ENCODE data around the gene ZNF385D.

ZNF385D gene

DNA sequence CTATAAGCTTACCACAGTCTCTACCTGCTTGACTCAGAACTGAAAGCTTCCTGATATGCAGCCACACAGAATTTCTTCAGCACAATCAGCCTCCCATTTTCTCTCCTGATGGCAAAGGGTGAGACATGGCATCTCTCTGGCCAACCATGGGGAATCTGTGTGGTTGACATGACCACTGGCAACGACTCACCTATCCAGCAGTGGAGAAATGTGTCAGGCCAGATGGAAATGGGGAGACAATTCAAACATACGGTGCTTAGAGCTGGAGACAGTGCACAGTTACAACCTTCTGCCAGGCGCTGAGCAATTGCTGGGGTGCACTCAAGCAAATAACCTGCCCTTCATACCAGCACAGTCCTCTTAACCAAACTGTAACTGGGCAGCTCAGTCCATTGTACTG lies 3.6 kb downstream of the ZNF385D start:
- DNase-seq = no peak

DNA sequence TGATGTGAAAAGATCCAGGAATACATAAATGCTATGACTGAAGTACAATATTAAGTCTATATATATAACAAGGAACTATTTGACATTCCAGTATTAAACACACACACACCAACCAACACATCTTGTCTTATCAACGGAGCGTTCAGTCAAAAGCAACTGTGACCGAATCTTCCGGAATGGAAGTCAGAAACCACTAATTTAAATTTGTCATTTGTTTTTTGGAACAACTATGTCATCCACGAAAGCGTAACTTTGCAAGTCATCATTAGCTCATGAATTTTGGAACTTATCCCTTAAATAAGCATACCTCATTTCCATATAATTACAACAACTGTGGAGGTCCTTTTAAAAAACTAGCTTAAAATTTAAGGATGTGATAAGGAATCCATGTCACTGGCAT lies 5.0 kb downstream of the ZNF385D start:
- DNase-seq = no peak

DNA sequence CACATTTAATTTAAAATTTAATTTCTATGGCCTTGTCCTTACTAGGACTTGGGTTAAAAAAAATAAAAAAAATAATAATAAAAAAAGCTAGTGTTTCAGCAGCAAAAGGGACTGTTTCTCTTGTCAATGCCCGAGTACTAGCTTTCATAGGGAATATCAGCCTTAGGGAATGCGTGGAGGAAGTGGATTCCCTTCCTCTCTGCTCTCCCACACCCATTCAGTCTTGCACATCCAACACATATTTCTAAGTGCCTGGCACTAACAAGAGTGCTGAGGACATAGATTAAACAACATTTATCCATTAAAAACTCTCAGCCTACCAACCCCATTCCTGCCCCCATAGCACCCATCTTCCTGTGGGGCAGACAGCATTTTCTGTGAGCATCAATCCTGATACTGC lies 6.2 kb downstream of the ZNF385D start:
- DNase-seq = no peak

DNA sequence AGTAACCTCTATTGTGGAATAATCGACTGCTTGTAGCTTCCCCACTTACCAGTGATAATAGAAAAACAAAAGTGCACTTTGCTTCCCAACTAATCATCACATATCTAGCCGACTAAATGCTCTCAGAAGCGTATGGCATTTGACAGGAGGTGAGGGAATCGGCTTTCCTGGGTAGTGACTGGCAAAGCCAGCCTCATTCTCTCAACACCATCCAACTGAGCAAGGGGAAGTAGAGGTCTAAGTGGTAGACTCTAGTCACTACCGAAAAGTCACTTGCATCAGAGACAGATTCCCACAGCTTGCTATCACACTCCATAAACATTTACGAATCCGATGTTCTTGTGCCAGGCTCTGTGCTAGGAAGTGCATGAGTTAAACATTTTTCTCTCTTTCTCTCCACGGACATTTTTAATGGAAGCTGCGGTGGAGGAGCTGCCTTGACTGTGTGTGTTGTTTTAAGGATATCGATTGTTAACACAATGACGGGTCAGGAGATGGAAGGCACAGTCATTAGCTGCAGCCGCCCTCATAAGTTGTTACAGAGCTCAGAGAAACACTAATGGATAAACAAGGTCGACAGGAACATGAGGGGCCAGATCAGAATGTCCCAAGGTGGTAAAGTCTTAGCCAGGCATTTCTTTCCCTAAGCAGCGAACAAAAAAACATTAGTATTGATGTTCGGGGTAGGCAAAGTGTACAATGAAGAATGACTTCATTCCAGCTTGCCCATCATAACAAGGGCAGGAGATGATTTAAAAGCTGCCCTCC lies 11.9 kb downstream of the ZNF385D start:
- DNase-seq = no peak

DNA sequence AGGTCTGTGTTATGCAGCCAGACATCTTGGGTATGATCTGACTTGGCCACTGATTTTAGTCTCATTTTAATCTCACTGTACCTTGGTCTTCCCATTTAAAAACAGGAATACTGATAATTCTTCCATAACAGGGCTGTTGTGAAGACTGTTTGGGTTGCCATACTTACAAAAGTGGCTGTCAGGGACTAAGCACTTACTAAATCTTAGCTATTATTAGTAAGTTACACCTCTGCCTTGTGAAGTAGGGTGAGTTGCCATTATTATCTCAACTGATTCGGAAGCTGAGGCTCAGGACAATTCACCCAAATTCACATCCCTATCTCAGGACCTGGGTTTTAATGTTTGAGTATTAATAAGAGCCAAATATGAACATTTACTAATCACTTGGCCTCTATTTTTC lies 12.7 kb downstream of the ZNF385D start:
- DNase-seq = no peak

DNA sequence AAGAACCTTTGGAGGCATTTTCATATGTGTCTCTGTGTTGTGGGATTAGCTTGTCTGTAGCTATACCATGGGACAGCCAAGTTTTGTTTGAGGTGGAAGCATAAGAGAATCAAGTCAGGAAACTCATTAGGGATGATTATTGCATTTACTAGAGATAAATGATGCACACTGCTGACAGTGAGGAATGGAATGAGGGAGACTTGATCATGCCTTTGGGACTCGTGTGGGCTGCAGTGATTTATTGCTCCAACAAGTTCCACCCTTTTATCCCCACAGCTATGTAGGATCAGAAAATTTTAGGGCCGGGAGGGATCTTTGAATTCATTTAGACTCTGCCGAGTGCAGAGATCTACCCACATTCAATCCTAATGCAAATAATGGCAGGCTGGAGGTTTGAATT lies 16.3 kb downstream of the ZNF385D start:
- no peak for DNase-seq

DNA sequence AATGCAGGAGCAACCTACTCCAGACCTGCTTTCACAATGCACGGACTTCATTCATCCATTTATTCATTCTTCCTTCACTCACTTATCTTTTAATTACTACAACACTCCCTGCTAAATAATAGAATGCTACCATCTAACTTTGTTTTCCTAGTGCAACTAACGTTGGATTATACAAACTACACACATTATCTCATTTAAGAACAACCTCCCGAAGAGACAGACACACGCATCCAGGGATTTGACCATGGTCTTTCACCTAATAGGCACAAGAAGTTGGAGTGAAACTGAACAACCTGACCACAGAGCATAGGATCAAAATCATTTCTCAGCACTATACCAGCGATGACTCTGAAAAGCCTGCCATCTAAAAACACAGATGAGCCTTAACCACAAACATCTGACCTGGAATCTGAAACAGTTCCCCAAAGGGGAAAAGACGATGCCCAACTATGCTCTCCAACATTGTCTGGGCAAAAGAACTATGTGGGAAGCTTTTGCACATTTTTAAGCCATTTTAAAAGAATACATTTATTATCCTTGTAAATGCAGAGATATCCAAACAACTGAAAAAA lies 21.0 kb downstream of the ZNF385D start:
- DNase-seq = no peak

DNA sequence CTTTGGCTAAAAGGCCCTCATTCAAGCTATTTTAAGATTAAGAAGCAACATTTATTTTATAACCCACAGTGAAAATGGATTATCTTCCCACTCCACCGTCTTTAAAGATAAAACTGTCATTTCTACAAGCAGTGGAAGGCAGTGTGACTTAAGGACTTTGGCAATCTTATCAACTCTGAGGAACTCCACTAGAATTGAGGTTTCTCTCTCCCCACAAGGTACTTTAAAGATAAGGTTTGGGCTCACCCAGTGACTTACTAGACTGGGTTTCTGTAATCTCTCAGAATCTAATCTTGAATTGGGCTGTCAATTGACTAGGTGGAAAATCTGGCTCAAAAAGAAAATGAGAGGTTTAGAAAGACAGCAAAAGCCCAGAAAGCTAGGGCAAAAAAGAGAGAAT lies 21.7 kb downstream of the ZNF385D start:
- no peak for DNase-seq

DNA sequence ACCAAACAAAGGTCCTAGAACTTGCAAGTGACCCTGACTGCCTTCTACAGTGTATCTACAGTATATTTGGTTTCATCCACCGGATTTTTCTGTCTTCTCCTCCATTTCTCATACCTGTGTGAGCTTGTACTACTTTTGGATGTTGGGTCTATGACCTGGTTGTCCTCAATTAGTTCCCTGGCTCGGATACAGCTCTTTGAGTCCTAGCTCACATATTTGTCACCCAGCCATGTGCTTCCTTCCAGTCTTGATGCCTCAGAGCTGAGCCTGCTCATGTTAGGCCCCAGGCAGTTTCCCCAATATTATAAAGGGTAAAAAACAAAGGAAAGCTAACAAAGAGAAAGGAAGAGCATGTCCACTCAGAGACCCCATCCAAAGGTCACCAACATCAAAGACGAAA lies 28.2 kb downstream of the ZNF385D start:
- DNase-seq = no peak

DNA sequence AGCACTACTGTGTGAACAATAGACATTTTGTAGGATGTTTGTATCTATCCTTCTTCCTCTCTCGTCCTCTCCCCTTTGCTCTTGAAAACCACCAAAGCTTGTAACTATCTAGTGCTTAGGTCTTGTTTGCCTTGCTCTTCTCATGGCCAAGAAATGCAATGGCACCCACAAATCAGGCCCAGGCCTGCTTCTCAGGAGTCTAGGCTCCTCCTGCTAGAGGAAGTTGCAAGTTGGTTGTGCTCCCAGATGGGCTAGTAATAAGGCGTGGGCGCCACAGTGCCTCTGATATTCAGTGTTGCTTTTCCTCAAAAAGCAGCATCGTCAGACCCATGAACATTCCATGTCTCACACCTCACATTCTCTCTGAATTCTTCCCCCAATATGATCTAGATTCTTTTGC lies 28.7 kb downstream of the ZNF385D start:
- DNase-seq = no peak

DNA sequence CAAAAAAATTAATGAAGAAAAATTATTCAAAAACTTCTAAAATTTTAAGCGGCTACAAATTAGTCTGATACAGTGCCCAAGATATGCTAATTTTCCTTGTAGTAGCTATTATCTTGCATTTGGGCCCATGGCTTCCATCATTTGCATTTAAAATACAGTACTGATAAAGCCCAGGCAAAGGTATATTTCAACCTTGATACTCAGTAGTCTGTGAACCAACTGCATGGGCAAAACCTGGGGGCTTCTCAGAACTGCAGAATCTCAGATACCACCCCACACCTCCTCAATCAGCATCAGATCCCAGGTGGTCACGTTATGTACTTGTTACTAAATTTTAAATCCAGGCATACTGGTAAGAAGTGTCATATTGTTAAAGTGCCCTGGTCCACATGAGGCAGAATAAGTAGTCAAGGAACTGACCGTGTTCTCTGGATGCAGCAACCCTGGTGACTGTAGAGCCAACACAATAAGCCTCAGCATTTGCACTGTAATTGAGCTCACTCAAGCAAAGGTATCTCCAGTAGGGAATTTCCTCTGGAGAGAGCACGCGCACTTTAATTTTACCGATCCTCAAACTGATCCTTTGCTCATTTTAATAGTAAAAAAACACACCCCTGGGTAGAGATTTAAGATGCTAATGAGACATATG lies 31.9 kb downstream of the ZNF385D start:
- DNase-seq = no peak

DNA sequence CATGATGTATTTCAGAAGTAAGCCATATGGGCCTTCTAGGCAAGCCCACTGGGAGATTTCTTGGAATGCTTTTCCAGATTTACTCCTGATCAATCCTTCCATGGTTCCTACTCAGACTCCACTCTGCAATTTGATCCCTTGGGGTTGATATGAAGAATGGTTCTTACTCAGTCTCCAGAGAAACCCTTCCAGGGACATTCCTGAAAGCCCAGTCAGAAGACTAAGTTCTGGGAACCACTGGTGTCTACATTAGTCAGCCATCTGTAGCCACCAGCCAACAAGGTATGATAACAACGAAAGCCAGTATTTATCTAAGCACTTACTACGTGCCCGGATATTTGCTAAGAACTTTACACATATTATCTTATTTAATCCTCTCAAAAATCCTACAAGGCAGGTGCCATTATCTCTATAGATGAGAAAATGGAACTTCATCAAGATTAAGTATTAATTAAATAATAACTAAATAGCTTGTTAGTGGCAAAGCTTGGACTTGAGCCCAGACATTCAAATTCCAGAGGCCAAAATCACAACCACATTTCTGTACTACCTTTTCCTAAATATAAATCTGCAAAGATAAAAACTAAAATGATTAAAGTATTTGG lies 32.7 kb downstream of the ZNF385D start:
- no peak for DNase-seq

DNA sequence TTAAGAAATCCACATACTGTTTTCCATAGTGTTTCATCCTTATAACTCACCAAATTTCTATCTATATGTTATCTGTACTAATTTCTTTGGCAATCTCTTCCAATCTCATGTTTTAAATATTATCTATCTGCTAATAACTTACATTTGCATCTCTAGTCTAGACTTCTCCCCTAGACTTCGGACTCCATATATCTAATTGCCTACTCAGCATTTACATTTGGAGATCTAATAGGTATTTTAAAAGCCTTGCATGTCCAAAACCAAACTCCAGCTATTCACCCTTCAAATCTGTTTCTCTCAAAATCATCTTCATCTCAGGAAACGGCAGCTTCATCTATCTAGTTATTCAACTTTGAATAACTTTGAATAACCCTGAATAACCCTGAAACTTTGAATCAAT lies 35.3 kb downstream of the ZNF385D start:
- no peak for DNase-seq

DNA sequence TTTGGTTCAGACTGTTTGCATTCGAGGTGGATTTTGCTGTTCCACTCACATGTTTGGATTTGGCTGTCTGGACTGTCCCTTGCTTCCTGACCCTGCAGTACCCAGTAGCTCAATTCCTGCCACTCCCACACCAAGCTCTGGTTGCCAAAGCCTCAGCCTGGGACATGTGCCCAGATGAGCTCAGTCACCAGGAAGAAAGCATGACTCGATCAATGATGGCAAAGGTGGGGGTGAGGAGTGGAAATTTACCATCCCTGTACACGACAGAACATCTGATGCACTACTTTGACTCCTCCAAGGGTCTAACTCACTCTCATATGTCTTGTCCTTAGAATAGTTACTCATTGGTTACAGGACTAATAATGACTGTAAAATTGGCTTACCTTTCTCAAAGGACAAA lies 45.2 kb downstream of the ZNF385D start:
- DNase-seq = no peak

DNA sequence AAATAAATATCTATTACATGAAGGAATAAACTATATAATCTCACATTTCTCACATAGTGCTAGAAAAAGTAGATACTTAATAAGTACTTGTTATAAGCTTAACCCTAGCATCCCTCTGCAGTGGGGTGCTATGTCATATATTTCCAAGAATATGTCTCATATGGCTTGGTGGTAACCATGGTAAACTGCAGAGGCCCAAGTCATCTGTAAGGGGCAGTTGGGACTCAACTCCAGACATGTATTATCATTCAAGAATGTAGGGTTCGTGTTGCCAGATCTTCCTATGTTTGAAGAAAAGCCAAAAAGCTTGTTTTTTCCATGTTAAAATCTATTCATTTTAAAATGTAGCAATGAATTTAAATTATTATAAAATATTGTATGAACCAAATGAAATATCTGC lies 46.2 kb downstream of the ZNF385D start:
- no peak for DNase-seq

DNA sequence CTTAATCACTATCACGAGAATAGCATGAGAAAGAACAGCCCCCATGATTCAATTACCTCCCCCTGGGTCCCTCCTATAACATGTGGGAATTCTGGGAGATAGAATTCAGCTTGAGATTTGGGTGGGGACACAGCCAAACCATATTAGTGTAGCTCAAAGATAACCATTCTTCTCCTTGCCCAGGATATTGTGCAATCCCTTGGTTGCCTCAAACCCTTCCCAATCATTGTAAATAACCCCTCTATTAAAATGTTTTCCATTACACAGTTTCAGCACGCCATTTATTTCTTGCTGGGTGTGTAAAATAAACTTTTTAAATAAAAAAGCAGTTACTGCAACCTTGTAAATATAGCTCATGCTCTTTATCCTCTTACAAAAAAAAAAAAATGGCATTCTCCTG lies 47.7 kb downstream of the ZNF385D start:
- DNase-seq = no peak

DNA sequence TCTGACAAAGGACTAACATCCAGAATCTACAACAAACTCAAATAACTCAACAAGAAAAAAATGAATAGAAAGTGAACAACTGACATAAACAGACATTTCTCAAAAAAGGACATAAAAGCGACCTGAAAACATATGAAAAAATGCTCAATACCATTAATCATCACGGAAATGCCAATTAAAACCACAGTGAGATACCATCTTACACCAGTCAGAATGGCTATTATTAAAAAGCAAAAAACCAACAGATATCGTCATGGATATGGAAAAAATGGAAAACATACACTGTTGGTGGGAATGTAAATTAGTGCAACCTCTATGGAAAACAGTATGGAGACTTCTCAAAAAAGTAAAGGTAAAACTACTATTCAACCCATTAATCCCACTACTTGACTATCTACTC lies 53.3 kb downstream of the ZNF385D start:
- no peak for DNase-seq

DNA sequence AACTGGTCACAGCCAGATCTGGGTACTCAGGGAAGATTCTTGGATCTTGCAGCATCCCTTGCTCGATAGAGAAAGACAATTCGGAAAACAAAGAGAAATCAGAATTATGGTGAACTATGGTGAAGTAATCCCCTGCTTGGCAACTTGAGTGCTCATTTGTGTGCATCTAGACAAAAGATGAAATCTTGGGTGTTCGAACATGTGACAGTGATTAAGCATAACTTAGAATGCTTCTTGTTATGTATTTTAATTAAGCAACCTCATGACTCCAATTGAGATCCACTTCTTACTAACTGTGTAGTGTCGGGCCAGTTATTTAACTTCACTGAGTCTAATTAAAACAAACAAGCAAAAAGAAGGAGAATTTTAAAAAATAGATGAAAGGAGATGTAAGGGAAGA lies 56.5 kb downstream of the ZNF385D start:
- DNase-seq = no peak

DNA sequence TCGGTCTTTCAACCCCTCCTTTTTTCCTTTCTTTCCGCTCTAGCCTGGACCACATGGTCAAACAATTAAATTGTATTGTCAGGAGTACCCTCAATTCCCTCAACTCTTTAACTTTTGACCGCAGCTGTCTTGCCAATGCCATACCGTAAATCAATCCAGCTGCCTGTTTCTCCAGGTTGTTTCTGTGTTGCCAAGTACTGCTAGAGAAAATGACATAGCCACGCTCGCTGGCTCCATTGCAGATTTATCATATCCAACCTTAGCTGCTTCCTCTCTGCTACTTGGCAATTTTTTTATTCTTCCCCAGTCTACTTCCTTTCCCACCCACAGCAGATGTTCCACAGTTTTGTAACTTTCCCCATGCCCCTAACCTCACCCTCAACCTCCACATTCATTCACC lies 60.0 kb downstream of the ZNF385D start:
- DNase-seq = no peak

DNA sequence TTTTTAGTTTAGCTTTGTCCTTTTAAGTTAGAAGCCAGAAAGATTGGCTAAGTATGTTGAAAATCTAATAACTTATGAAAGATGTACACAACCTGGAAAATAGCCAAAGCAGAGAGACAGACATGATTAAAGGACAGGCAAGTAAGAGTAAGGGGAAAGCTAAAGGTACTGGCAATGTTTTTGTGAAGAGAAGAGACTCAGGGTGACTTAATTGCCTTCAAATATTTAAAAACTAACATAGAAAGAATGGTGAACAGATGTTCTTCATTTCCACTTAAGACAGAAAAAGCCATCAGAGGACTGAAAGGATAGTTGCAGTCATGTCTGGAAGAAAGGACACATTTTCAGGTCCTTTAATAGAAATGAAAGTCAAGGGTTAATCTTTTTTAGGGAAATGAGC lies 68.8 kb downstream of the ZNF385D start:
- no peak for DNase-seq

DNA sequence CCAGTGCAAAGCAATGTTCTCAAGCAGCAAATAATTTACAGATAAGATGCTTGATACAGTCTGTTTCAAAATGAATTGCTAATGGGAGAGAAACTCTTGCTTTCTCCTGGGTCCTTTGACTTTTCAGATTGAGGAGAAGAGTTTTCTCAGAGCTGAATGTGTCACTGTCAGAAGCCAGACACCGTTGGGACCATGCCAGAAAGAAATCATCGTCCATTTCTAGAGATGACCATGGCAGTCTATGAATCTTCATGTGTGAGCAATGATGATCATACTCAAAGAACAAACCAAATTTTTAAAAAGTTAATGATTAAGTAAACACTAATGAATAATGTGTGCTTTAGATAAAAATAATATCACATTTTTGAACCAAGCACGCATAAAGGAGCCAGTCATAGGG lies 77.6 kb downstream of the ZNF385D start:
- DNase-seq = no peak

DNA sequence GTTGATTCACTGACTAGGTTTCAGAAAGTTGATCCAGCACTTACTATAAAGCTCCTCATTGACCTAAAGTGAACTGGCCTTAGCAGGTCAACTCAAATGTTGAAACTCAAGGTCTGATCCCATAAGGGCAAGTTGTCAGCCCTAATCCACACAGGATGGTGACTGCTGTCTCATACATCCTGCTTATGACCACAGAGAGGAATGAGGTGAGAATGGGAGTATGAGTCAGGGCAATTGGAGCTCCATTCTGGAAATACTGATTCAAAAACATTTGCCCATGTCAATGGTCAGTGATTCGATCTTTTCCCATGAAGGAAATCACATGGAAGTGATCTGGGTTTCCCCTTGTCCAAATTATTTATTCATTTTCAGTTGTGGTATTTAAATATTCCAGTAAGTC lies 78.7 kb downstream of the ZNF385D start:
- DNase-seq = no peak

DNA sequence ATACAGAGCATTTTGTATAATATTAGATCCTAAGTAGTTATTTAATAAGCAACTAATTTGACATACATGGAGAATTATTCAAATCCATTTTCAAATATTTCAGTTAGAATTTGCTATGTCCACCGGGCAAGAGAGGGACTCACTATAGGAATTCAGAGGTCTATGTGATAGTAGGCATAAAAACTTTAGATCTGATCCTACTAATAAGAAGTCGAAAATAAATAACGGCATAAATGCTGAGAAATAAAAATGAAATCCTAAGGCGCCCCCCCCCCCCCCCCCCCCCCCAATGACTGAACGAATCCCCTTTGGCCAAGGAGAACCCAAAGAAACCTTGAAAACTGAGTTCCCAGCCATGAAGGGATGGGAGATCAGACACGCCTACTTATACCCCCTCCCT lies 80.6 kb downstream of the ZNF385D start:
- DNase-seq = no peak

DNA sequence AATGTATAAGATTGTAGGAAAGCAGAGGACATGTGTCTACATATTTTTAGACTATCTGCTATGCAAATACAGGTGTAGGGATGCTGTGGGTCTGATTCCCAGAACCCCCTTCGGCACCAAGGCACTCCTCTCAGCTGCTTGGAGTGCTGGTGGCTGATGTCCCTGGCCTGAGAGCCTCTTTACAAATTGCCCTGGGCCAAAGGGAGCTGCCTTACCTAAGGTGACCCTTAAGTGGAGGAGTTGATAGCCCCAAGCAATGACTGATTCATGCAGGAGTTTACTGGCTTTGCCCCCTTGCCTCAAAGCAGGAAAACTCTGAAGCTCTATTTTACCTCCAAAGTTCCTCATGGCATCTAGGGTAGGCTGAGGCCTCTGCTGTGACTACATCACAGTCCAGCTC lies 83.0 kb downstream of the ZNF385D start:
- no peak for DNase-seq
